AG10803 (cell line): ENCODE data around the gene CD33.
"Not testable (repeated sequence)": the region's sequence is repeated elsewhere in the genome, so short reads cannot be mapped to it uniquely, and the experiment has no call there.

Source experiments
- DNase-seq: peaks from one replicate; pipeline ENCODE4 v3.0.0; 2010; ENCODE audit warnings: low read depth
- H3K4me3 ChIP-seq: 2 replicates; pipeline ENCODE4 v1.5.1; 2011; ENCODE audit warnings: mild to moderate bottlenecking, low read length, control low read depth
- TF ChIP-seq, protein P1 (sequence below): conservative IDR thresholded peaks from 2 replicates; pipeline ENCODE4 v1.5.1; 2011; ENCODE audit warnings: mild to moderate bottlenecking, low read length, control low read depth, inconsistent platforms

The CD33 gene

DNA sequence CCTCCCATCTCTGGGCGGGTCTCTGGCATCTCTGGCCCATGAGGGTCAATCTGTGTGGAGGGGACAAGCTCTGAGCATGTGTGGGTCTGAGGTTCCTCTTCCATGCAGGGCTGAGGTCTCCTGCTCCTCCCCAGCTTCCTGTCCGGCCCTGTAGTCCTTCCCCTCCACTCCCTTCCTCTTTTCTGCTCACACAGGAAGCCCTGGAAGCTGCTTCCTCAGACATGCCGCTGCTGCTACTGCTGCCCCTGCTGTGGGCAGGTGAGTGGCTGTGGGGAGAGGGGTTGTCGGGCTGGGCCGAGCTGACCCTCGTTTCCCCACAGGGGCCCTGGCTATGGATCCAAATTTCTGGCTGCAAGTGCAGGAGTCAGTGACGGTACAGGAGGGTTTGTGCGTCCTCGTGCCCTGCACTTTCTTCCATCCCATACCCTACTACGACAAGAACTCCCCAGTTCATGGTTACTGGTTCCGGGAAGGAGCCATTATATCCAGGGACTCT lies at the start of gene CD33:
TSS of gene CD33 (plus strand) at position 183 of the 496 bp plus-strand sequence. CDS start at position 222, 39 bp downstream.
- DNase-seq, H3K4me3 ChIP-seq: not testable (repeated sequence)

DNA sequence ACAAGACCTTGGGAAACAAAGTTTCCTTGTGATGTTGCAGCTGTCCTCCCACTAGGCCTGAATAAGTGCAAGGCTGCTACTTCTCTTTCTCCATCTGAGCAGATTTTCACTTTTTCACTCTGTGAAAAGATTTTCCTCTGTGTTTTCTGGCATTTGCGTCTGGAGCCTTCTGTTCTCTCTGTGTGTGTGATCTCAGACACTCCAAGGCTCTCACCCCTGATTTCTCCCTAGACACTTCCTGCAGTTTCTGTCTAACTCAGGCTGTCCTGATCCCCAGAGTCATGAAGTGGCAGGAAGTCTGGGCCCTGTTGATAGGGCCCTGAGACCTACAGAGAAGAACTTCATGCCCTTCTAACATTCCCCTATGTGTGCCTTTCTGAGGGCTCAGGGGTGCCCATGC lies 45.6 kb upstream of the CD33 start:
- no peak for DNase-seq
- TF ChIP-seq, protein P1, sequence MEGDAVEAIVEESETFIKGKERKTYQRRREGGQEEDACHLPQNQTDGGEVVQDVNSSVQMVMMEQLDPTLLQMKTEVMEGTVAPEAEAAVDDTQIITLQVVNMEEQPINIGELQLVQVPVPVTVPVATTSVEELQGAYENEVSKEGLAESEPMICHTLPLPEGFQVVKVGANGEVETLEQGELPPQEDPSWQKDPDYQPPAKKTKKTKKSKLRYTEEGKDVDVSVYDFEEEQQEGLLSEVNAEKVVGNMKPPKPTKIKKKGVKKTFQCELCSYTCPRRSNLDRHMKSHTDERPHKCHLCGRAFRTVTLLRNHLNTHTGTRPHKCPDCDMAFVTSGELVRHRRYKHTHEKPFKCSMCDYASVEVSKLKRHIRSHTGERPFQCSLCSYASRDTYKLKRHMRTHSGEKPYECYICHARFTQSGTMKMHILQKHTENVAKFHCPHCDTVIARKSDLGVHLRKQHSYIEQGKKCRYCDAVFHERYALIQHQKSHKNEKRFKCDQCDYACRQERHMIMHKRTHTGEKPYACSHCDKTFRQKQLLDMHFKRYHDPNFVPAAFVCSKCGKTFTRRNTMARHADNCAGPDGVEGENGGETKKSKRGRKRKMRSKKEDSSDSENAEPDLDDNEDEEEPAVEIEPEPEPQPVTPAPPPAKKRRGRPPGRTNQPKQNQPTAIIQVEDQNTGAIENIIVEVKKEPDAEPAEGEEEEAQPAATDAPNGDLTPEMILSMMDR: no peak
- no peak overlapping the region for H3K4me3 ChIP-seq

DNA sequence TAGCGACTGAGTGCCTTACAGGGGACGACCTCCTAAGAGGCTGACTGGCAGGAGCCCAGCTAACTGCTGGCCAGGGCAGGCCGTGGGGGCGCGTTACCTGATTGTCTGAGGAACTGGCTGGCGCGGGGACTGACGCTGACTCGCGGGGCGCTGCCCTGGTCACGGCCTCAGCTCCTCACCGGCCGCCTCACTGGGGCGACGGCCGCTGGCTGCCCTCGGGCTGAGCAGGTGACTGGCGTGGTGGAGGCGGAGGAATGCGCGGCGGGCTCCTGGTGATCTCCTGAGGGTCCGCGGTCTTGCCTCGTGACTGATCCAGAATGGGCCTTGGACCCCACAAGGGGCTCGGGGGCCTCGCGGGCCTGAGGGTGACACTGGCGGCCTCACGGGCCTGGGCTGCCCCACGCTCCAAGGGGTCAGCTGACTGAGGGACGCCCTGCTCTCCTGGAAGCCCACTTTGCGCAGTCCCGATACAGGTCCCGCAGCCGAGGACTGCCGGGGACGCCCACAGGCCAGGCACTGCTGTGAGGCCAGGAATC lies 43.4 kb upstream of the CD33 start:
- H3K4me3 ChIP-seq: no peak overlapping the region
- TF ChIP-seq, protein P1: no peak
- no peak for DNase-seq

DNA sequence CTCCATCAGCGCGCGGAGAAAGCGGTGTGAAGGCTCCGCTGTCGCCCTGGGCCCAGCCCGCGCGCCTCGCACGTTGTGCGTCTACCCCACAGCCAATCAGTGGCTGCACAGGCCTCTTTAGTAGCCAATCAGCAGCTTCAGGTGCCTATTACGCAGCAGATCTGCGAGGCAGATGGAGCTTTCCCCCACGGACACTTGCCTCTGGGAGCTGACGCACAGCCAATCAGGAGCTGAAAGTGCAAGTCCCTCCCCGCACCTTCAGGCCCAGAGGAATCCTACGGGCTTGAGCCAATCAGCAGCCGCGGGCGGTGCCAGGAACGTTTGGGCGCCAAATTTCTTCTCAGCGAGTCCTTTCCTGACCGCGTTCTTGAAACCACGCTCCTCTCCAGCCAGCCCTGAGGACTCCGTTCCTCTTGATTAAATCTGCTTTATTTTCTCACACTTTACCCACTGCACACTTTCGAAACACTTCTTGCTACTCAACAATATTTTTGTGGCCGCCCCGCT lies 42.9 kb upstream of the CD33 start:
- DNase-seq: no peak
- H3K4me3 ChIP-seq: no peak overlapping the region
- TF ChIP-seq, protein P1: no peak

DNA sequence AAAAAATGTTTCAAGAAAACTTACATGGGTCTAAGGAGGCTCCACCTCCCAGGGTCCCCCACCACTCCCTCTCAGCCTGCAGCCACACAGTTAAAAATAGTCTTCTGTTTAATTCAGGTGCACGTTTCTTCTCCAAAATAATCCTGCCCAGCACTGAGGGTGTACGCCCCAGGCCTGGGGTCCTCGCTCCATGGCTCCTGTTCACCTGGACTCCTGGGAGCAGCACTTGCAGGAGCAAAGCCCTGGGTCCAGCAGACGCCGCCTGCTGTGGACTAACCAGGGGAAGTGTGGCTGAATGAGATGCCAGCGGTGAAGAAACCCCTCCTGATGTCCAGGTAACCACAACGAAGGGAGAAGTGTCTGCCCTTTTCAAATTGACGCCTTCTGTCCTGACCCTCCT lies 41.3 kb upstream of the CD33 start:
- no peak for DNase-seq
- H3K4me3 ChIP-seq: no peak overlapping the region
- TF ChIP-seq, protein P1: no peak

DNA sequence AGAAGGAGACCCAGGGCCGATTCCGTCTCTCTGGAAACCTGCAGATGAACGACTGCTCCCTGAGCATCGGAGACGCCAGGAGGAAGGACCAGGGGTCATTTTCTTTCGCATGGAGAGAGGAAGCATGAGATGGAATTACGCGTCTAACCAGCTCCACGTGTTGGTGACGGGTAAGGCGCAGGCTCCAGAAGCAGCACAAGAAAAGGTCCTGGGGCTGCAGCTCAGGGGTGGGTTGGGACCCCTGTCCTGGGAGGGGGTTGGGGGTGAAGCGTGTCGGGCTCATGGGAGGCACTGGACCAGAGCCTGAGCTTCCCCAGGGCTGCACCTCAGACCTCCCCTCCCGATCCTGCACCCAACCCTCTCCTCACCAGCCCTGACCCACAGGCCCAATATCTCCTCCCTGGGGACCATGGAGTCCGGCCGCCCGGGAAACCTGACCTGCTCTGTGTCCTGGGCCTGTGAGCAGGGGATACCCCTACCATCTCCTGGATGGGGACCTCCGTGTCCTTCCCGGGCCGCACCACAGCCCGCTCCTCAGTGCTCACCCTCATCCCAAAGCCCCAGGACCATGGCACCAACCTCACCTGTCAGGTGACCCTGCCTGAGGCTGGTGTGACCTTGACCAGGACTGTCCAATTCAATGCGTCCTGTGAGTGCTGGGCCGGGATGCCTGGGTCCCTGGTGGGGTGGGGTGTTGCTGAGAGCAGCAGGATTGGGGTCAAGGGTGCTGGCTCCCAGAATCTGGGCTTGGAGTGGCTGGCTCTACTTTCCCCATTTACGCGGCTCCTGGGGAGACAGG lies 39.6 kb upstream of the CD33 start:
- TF ChIP-seq, protein P1: no peak

DNA sequence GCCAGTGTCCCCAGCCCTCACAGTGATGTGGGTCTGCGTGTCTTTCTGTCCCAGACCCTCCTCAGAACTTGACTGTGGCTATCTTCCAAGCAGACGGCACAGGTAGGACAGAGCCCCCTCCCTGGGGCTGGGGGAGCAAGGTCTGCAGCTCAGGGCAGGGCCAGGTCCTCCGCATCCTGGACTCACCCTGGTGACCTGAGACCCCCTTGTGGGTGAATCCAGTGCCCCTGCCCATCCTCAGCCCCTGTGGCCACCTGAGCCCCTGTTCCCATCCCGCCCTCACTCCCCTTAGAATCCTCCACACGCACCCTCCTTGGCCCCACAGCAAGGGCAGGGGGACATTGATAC lies 39.0 kb upstream of the CD33 start:
- H3K4me3 ChIP-seq: no peak overlapping the region
- no peak for DNase-seq
- TF ChIP-seq, protein P1: no peak

More for the DNA sequence above, 39.6 kb upstream of the CD33 start:
- no peak for DNase-seq
- no peak overlapping the region for H3K4me3 ChIP-seq
